Spleen (tissue), 11 donors: ENCODE results near the gene EDEM3. TPM values are rescaled to one million over a fixed set of nuclear protein-coding genes. Genes with fewer than 3 reads are reported as not detected.

Experiments used
- DNase-seq: peaks from one replicate; pipeline ENCODE4 v3.0.0-alpha.2; 2020
- H3K27ac ChIP-seq, 8 donors: fragments of 200-600 bp; sonication (generic) in 7 of 8; 1 replicate in 4 of 8; 2 replicates in 4 of 8; pipeline versions ENCODE4 v1.5.0 to v1.8.0; 2016 to 2021; ENCODE audit warnings: inconsistent platforms in 4 of 8, mild to moderate bottlenecking in 4 of 8, moderate library complexity in 1 of 8
- H3K27me3 ChIP-seq, 7 donors: fragments of 200-600 bp; sonication (generic) in 6 of 7; replicated peaks in 1 of 7; 1 replicate in 4 of 7; 2 replicates in 3 of 7; pipeline versions ENCODE4 v1.5.0 to v1.8.0; 2016 to 2021; ENCODE audit warnings: inconsistent platforms in 3 of 7, mild to moderate bottlenecking in 1 of 7
- H3K36me3 ChIP-seq, 6 donors: fragments of 200-600 bp; sonication (generic) in 5 of 6; 1 replicate in 4 of 6; 2 replicates in 2 of 6; pipeline versions ENCODE4 v1.5.0 to v1.8.0; 2016 to 2021; ENCODE audit warnings: inconsistent platforms in 2 of 6
- H3K4me1 ChIP-seq, 6 donors: fragments of 200-600 bp; sonication (generic) in 5 of 6; 1 replicate in 3 of 6; 2 replicates in 3 of 6; pipeline versions ENCODE4 v1.5.0 to v1.8.0; 2016 to 2021; ENCODE audit warnings: inconsistent platforms in 3 of 6
- H3K4me3 ChIP-seq, 8 donors: fragments of 200-600 bp; sonication (generic) in 7 of 8; 1 replicate in 4 of 8; 2 replicates in 4 of 8; pipeline versions ENCODE4 v1.5.0 to v1.8.0; 2016 to 2021; ENCODE audit warnings: inconsistent platforms in 4 of 8, mild to moderate bottlenecking in 4 of 8, moderate library complexity in 2 of 8
- H3K9me3 ChIP-seq, 8 donors: fragments of 200-600 bp; sonication (generic) in 7 of 8; 1 replicate in 4 of 8; 2 replicates in 4 of 8; pipeline versions ENCODE4 v1.5.0 to v1.8.0; 2016 to 2021; ENCODE audit warnings: inconsistent platforms in 4 of 8
- CTCF ChIP-seq, 11 experiments: fragments of 200-600 bp in 7 of 11; fragments of 450-650 bp in 4 of 11; sonication (generic) in 4 of 11; IDR thresholded peaks in 8 of 11; conservative IDR thresholded peaks in 3 of 11; 1 replicate in 7 of 11; 2 replicates in 4 of 11; pipeline versions ENCODE4 v1.4.0 to v1.8.0; 2016 to 2021; ENCODE audit warnings: antibody characterized with exemption in 11 of 11, inconsistent platforms in 4 of 11, mild to moderate bottlenecking in 1 of 11
- POLR2A ChIP-seq, 3 donors: fragments of 450-650 bp; IDR thresholded peaks; one replicate each; pipeline ENCODE4 v1.5.1; 2017; ENCODE audit warnings: antibody characterized with exemption in 3 of 3, mild to moderate bottlenecking in 1 of 3
- POLR2AphosphoS5 ChIP-seq, 3 donors: sonication (generic); formaldehyde crosslinking; IDR thresholded peaks; one replicate each; pipeline ENCODE4 v1.5.1; 2017; ENCODE audit warnings: antibody characterized with exemption in 3 of 3
- WGBS, 5 donors: extraction: QIAGEN DNeasy Blood & Tissue Kit in 3 of 5; methylation state at CpG; one replicate each; pipeline versions ENCODE4 v1.1.5 to v1.1.7; 2013 to 2018; 5-methylcytosine and 5-hydroxymethylcytosine counted together
- intact Hi-C: fragments of 100-400 bp; cut with DNase I; formaldehyde crosslinking; loops from one replicate; pipeline ENCODE4 v1.15.0; 2023; ENCODE audit warnings: low total_unique reads
- polyA plus RNA-seq, 3 donors: library from polyadenylated mRNA; stranded (reverse); fragments of 200-250 nt; gene quantifications; one replicate each; pipeline ENCODE4 v1.2.1, GENCODE V29; 2013
- total RNA-seq, 7 donors: library from RNA; depleted of rRNA in 3 of 7; stranded (reverse); fragments of >200 nt in 3 of 7; fragmentation: NEBNext Ultra II Directional in 4 of 7; extraction: Animal tissue kit (Norgen Biotek cat#: 25700) in 4 of 7; gene quantifications; one replicate each; pipeline versions ENCODE4 v1.1.0 to v1.2.1, GENCODE V29; 2016 to 2021
- donor health status: healthy with polysubstance abuse.
- donor health status: DM: no; HTN: no; CAD: no; lungs with moderate emphysema.
- donor health status: DM: no; HTN: no; CAD: no.
- donor health status: Bipolar disorder and iron deficiency.
- donor health status: healthy.
- donor health status: DM: no; HTN: no; CAD: no.
- donor health status: DM: yes; HTN: yes; CAD: no.

Gene EDEM3
- total and polyA plus RNA-seq, 10 donors, result 7.2 to 49.8 (median 31.9) TPM

GRCh38 chr1:184775329-184775728 is 20.7 kb upstream of the EDEM3 start:
- H3K4me1 ChIP-seq, result no peaks in the 10 kb centered on the region
- intact Hi-C loops, result no loop called here

GRCh38 chr1:184773762-184774320 is 19.2 kb upstream of the EDEM3 start:
- no peaks in the 10 kb centered on the region for H3K36me3 ChIP-seq
- no peaks in the 10 kb centered on the region for H3K9me3 ChIP-seq
- TF ChIP-seq CTCF (IDR thresholded peaks at IDR 0.05 in 8 of 11, conservative IDR thresholded peaks at IDR 0.05 in 3 of 11), result no peak
- TF ChIP-seq POLR2AphosphoS5 (IDR thresholded peaks at IDR 0.05), result no peak
- TF ChIP-seq POLR2A (IDR thresholded peaks at IDR 0.05), result no peak
- H3K4me3 ChIP-seq, result no peak overlapping the region
- no peak overlapping the region for H3K27ac ChIP-seq
- no peak for DNase-seq
- 61 to 78% (median 64%) methylated on average over 4 of the region's 4 CpGs for WGBS, 5 donors
- no peaks in the 10 kb centered on the region for H3K4me1 ChIP-seq
- no peaks in the 10 kb centered on the region for H3K27me3 ChIP-seq
- intact Hi-C loops, result no loop called here

More at GRCh38 chr1:184775329-184775728, 20.7 kb upstream of the EDEM3 start:
- H3K36me3 ChIP-seq, result no peaks in the 10 kb centered on the region
- DNase-seq, result no peak
- H3K27me3 ChIP-seq, result no peaks in the 10 kb centered on the region
- H3K27ac ChIP-seq, result no peak overlapping the region
- no peaks in the 10 kb centered on the region for H3K9me3 ChIP-seq
- no peak for TF ChIP-seq POLR2A (IDR thresholded peaks at IDR 0.05)
- TF ChIP-seq CTCF (IDR thresholded peaks at IDR 0.05 in 8 of 11, conservative IDR thresholded peaks at IDR 0.05 in 3 of 11), result no peak
- TF ChIP-seq POLR2AphosphoS5 (IDR thresholded peaks at IDR 0.05), result no peak
- no peak overlapping the region for H3K4me3 ChIP-seq

GRCh38 chr1:184771190-184771691 is 16.6 kb upstream of the EDEM3 start:
- 82 to 90% (median 85%) methylated on average over 7 of the region's 7 CpGs for WGBS, 5 donors
- H3K9me3 ChIP-seq, result no peaks in the 10 kb centered on the region

More at GRCh38 chr1:184771190-184771691, 16.6 kb upstream of the EDEM3 start:
- Histone ChIP-seq H3K36me3 (no peaks in the 10 kb centered on the region), H3K27ac (no peak overlapping the region), H3K27me3 (no peaks in the 10 kb centered on the region), H3K4me1 (no peaks in the 10 kb centered on the region), H3K4me3 (no peak overlapping the region)
- DNase-seq, result no peak
- intact Hi-C loops, result no loop called here
- TF ChIP-seq POLR2AphosphoS5 (IDR thresholded peaks at IDR 0.05), result no peak
- no peak for TF ChIP-seq POLR2A (IDR thresholded peaks at IDR 0.05)
- TF ChIP-seq CTCF (IDR thresholded peaks at IDR 0.05 in 8 of 11, conservative IDR thresholded peaks at IDR 0.05 in 3 of 11), result no peak
